Globus pallidus (tissue), 1 donor: ENCODE data around the gene RSPH10B2.
"Not testable (repeated sequence)": the region's sequence is repeated elsewhere in the genome, so short reads cannot be mapped to it uniquely, and the experiment has no call there.

ENCODE experiments used
- DNase-seq: peaks from one replicate; pipeline ENCODE4 v3.0.0-alpha.2; 2015; ENCODE audit warnings: low spot score

RSPH10B2 gene

GRCh38 chr7:6753964-6754363 lies at the start of gene RSPH10B2:
Gene RSPH10B2, plus strand, starts transcription at chr7:6754103. Its CDS starts 3,575 bp downstream, at chr7:6757678.
- not testable (repeated sequence) for DNase-seq

- peak; percentile 15 for DNase-seq
These were observed 47.8 kb upstream of the RSPH10B2 start for GRCh38 chr7:6705959-6706665.

- DNase-seq: peak; percentile 91
These were observed 47.1 kb upstream of the RSPH10B2 start, which contains the start of gene ZNF12 for GRCh38 chr7:6706666-6707407. Gene ZNF12, minus strand, starts transcription at chr7:6706947. Its CDS starts 1,774 bp downstream, at chr7:6705173.

- no peak for DNase-seq
These were observed 45.6 kb upstream of the RSPH10B2 start for GRCh38 chr7:6708304-6708703.

GRCh38 chr7:6709808-6710207 lies 44.1 kb upstream of the RSPH10B2 start:
- DNase-seq: no peak

DNA sequence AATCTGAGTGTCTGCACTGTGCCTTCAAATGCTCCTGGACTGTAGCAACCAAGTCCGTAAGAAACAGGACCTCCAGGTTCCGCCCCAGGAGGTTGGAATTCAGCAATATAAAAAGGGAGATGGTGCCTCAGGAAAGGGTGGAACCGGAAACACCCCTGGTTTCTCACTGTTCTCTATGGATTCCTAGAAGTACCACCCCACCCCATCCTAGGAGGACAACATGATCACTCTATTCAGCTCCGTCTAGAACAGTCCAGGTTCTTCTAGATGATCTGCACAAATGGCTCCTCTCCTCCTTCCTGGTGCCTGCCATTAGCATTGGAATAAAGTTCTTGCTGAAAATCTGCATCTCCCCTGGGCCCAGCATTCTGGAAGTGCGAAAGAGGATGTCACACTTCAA lies 39.5 kb upstream of the RSPH10B2 start:
- DNase-seq: no peak

GRCh38 chr7:6715898-6716297 lies 38.0 kb upstream of the RSPH10B2 start:
- not testable (repeated sequence) for DNase-seq

DNA sequence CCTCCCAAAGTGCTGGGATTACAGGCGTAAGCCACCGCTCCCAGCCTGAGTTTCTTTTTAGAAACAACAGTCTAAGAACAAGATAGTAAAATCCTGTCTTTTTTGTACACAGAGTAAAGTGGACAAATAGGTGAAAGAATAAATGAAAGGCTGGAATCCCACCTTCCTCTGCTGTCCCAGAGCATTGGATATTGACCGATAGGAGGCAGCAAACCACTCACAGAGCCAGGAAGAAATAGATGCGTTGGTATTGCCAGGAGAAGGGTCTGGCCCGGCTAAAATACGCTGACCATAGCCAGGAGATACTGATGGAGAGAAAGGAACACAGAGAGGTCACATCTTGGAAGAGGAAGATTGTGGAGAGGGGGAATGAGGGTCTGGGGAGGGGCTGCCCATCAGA lies 35.8 kb upstream of the RSPH10B2 start:
- DNase-seq: no peak

DNA sequence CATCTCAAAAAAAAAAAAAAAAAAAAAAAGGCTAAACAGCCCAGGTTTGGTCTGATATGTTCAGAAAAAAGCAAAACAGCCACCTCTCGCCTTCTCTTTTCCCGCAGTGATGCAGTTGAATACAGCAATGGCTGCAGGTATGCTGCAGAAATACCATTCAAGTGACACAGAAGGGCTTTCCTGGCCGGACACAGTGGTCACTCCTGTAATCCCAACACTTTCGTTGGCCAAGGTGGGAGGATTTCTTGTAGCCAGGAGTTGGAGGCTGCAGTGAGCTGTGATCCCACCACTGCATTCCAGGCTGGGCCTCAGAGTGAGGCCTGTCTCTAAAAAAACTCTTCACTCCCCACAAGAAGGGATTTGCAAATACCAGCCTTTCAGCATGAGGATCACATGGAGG lies 29.6 kb upstream of the RSPH10B2 start:
- DNase-seq: not testable (repeated sequence)

- no peak for DNase-seq
These were observed 28.9 kb upstream of the RSPH10B2 start for GRCh38 chr7:6725003-6725402.

- DNase-seq: not testable (repeated sequence)
These were observed 27.6 kb upstream of the RSPH10B2 start for GRCh38 chr7:6726341-6726740.

DNA sequence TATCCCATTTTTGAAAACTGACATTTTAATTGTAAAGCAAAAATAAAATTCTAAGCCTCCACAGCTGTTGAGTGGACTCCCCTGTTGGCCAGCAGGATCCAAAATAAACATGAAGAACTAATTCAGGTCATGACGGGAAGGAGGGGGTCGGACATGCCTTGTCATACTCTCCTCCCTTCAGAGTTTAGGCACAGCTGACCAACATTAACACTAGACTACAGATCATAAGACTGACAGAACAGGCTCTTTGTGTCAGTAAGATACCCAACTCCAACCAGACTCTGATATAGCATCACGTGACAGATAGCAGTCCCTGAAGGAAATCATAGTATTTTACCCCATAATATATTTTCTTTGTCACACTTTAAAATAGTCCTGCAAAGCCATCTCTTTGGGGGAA lies 26.2 kb upstream of the RSPH10B2 start:
- no peak for DNase-seq

GRCh38 chr7:6728893-6729491 lies 24.9 kb upstream of the RSPH10B2 start:
- DNase-seq: not testable (repeated sequence)

- peak; percentile 95 for DNase-seq
These were observed 24.2 kb upstream of the RSPH10B2 start for GRCh38 chr7:6729492-6730342.

GRCh38 chr7:6730343-6730633 lies 23.6 kb upstream of the RSPH10B2 start:
- no peak for DNase-seq

- not testable (repeated sequence) for DNase-seq
These were observed 15.5 kb upstream of the RSPH10B2 start for GRCh38 chr7:6738415-6738814.

DNA sequence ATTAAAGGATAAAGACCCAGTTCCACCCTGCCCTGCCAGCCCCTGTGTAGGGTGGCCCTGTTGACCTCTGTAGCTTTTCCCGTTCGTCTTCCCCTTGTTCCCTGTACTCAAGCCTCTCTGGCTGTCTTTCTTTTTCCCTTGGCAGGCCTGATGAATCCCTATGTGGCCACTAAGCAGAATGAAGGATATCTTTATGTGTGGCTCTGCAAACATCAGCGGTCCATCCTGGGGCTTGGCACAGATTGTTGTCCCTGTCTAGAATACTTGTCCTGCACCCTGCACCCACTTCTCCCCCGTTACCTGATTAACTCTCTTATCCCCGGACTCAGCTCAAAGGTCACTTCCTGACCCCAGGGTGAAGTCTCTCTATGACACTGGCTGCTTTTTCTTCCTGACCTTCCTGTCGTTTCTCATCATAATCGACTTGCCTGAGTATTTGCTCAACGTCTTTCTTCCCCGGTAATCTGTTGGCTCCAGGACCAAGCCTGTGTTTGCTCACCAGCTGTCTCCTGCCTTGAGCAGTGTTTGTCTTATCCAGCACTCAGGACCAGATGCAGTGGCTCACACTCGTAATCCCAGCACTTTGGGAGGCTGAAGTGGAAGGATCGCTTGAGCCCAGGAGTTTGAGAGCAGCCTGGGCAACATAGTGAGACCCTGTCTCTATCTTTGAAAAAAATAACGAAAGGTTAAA lies 9.3 kb upstream of the RSPH10B2 start:
- DNase-seq: not testable (repeated sequence)

DNA sequence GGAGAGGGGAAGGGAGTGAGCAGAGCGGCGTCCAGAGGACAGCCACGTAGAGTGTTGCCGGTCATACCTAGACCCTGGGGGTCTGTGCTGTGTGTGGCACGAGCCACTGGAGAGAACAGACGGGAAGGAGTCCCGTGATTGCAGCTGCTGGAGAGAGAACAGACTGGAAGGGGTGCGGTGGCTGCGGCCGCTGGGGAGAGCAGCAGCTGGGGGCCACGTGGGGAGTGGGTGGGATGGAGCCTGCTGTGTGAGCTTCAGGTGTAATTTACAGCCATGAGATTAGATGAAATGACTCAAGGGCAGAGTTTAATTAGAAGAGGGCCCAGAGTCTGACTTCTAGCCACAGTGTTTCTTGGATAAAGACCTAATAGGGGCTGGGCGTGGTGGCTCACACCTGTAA lies 4.6 kb upstream of the RSPH10B2 start:
- not testable (repeated sequence) for DNase-seq

- DNase-seq: not testable (repeated sequence)
These were observed 3.7 kb upstream of the RSPH10B2 start for GRCh38 chr7:6750173-6750572.

- not testable (repeated sequence) for DNase-seq
These were observed 7.3 kb downstream of the RSPH10B2 start for GRCh38 chr7:6761186-6761585.

GRCh38 chr7:6781581-6781980 lies 27.7 kb downstream of the RSPH10B2 start:
- DNase-seq: not testable (repeated sequence)
